Testis (tissue), 2 donors: Measurements from ENCODE around the gene BOC.

Source experiments
- CTCF ChIP-seq, 3 experiments: fragments of 450-650 bp in 2 of 3; fragments of 200-600 bp in 1 of 3; sonication (generic) in 1 of 3; IDR thresholded peaks; one replicate each; pipeline ENCODE4 v1.5.1; 2016 to 2019; ENCODE audit warnings: antibody characterized with exemption in 3 of 3, mild to moderate bottlenecking in 2 of 3, moderate library complexity in 1 of 3
- POLR2A ChIP-seq: fragments of 450-650 bp; IDR thresholded peaks from one replicate; pipeline ENCODE4 v1.6.1; 2017; ENCODE audit warnings: antibody characterized with exemption, mild to moderate bottlenecking, moderate library complexity

- TF ChIP-seq CTCF (IDR thresholded peaks at IDR 0.05) (no peak), POLR2A (no peak)
Measured at GRCh38 chr3:113223475-113224281, 12.3 kb downstream of the BOC start.
